Spleen (tissue), 7 donors: ENCODE measurements around the gene FEM1B.

Source experiments
- CTCF ChIP-seq, 11 experiments: fragments of 200-600 bp in 7 of 11; fragments of 450-650 bp in 4 of 11; sonication (generic) in 4 of 11; IDR thresholded peaks in 8 of 11; conservative IDR thresholded peaks in 3 of 11; 1 replicate in 7 of 11; 2 replicates in 4 of 11; pipeline versions ENCODE4 v1.4.0 to v1.8.0; 2016 to 2021; ENCODE audit warnings: antibody characterized with exemption in 11 of 11, inconsistent platforms in 4 of 11, mild to moderate bottlenecking in 1 of 11
- POLR2AphosphoS5 ChIP-seq, 3 donors: sonication (generic); formaldehyde crosslinking; IDR thresholded peaks; one replicate each; pipeline ENCODE4 v1.5.1; 2017; ENCODE audit warnings: antibody characterized with exemption in 3 of 3
- donor health status: DM: no; HTN: no; CAD: no; lungs with moderate emphysema.
- donor health status: DM: no; HTN: no; CAD: no.
- donor health status: DM: no; HTN: no; CAD: no.

- no peak for TF ChIP-seq CTCF (IDR thresholded peaks at IDR 0.05 in 8 of 11, conservative IDR thresholded peaks at IDR 0.05 in 3 of 11)
- no peak for TF ChIP-seq POLR2AphosphoS5 (IDR thresholded peaks at IDR 0.05)
These were observed 45.3 kb downstream of the FEM1B start for GRCh38 chr15:68322796-68323195.
